PC-3 (cell line): Measurements from ENCODE around the gene GNPDA1. TPM values are rescaled to one million over a fixed set of nuclear protein-coding genes. Genes with fewer than 3 reads are reported as not detected.

ENCODE experiments used
- ATAC-seq: fragments of 200-7000 bp; cut with Tn5 transposase; 2 replicates; pipeline ENCODE4 v1.9.1; 2020; ENCODE audit warnings: mild to moderate bottlenecking, moderate library complexity
- BruUV-seq: library from RNA; stranded (reverse); fragments of 400-500 nt; replicated peaks from 2 replicates; lab custom pipeline; 2021; lab: Mats Ljungman, UMichigan
- CTCF ChIA-PET: fragments of 300-600 bp; sonication (Branson Sonifier 250); formaldehyde crosslinking; loops from one replicate; lab custom pipeline; 2022; ENCODE audit warnings: antibody characterized with exemption; lab: Charles Lee
- POLR2A ChIA-PET: fragments of 300-600 bp; sonication (Branson Sonifier 250); formaldehyde crosslinking; loops from one replicate; lab custom pipeline; 2022; ENCODE audit warnings: antibody characterized with exemption; ENCODE audit not compliant: unreplicated experiment; lab: Charles Lee
- DNase-seq: peaks from one replicate; pipeline ENCODE4 v3.0.0-alpha.2; 2015
- H2AFZ ChIP-seq: fragments of 300-600 bp; sonication (generic); 2 replicates; pipeline ENCODE4 v1.6.0; 2016; ENCODE audit warnings: antibody characterized with exemption, low read length
- H3F3A ChIP-seq: fragments of 300-600 bp; sonication (generic); one replicate; pipeline ENCODE4 v1.6.0; 2017; ENCODE audit warnings: antibody characterized with exemption, low read length, control low read depth, mild to moderate bottlenecking; ENCODE audit not compliant: unreplicated experiment
- H3K27ac ChIP-seq: fragments of 300-600 bp; sonication (generic); 2 replicates; pipeline ENCODE4 v1.5.1; 2016; ENCODE audit warnings: mild to moderate bottlenecking, low read length
- H3K27me3 ChIP-seq: fragments of 300-600 bp; sonication (generic); 2 replicates; pipeline ENCODE4 v1.6.1; 2016; ENCODE audit warnings: low read length, mixed read lengths
- H3K36me3 ChIP-seq: fragments of 300-600 bp; sonication (generic); 2 replicates; pipeline ENCODE4 v1.6.1; 2016; ENCODE audit warnings: low read depth, mixed run types, low read length, mixed read lengths
- H3K4me1 ChIP-seq: fragments of 300-600 bp; sonication (generic); 2 replicates; pipeline ENCODE4 v1.5.1; 2016; ENCODE audit warnings: low read length; ENCODE audit not compliant: insufficient read depth
- H3K4me2 ChIP-seq: fragments of 300-600 bp; sonication (generic); 2 replicates; pipeline ENCODE4 v1.6.0; 2016; ENCODE audit warnings: low read length
- H3K4me3 ChIP-seq: fragments of 300-600 bp; sonication (generic); 2 replicates; pipeline ENCODE4 v1.5.1; 2016; ENCODE audit warnings: mild to moderate bottlenecking, low read length, mixed read lengths
- H3K79me2 ChIP-seq: fragments of 300-600 bp; sonication (generic); 2 replicates; pipeline ENCODE4 v1.6.1; 2017; ENCODE audit warnings: low read length, mixed read lengths
- H3K9ac ChIP-seq: fragments of 300-600 bp; sonication (generic); 2 replicates; pipeline ENCODE4 v1.6.0; 2016; ENCODE audit warnings: mild to moderate bottlenecking, low read length
- H3K9me2 ChIP-seq: fragments of 300-600 bp; sonication (generic); replicated peaks from 2 replicates; pipeline ENCODE4 v1.6.1; 2016; ENCODE audit warnings: mixed run types, low read length, mixed read lengths
- H3K9me3 ChIP-seq: fragments of 300-600 bp; sonication (generic); 2 replicates; pipeline ENCODE4 v1.6.1; 2016; ENCODE audit warnings: low read length, mixed read lengths
- H4K20me1 ChIP-seq: fragments of 300-600 bp; sonication (generic); 2 replicates; pipeline ENCODE4 v1.6.1; 2016; ENCODE audit warnings: low read length, mixed read lengths
- CTCF ChIP-seq: fragments of 300-600 bp; sonication (generic); conservative IDR thresholded peaks from 2 replicates; pipeline ENCODE4 v1.5.1; 2017; ENCODE audit warnings: antibody characterized with exemption, low read depth, mild to moderate bottlenecking, low read length
- EZH2 ChIP-seq: fragments of 300-600 bp; sonication (generic); IDR thresholded peaks from one replicate; pipeline ENCODE4 v1.6.1; 2017; ENCODE audit warnings: antibody characterized with exemption, mild to moderate bottlenecking, low read length; ENCODE audit not compliant: unreplicated experiment
- EZH2phosphoT487 ChIP-seq: fragments of 300-600 bp; sonication (generic); IDR thresholded peaks from 2 replicates; pipeline ENCODE4 v1.6.1; 2018; ENCODE audit warnings: mild to moderate bottlenecking, antibody characterized with exemption, low read length, borderline replicate concordance
- intact Hi-C: fragments of 100-400 bp; cut with micrococcal nuclease; formaldehyde crosslinking; loops from 2 replicates; pipeline ENCODE4 v1.9.0; 2023
- total RNA-seq: library from RNA; depleted of rRNA; stranded (reverse); fragments of >200 nt; gene quantifications from 2 replicates; pipeline ENCODE4 v1.2.3, GENCODE V29; 2014

Gene GNPDA1
- total RNA-seq, 1 experiment from 2014 or later = 34.7 TPM

GRCh38 chr5:141982626-141983025 is 30.2 kb downstream of the GNPDA1 start:
- Histone ChIP-seq H3K4me1 (no peaks in the 10 kb centered on the region), H2AFZ (no peak overlapping the region), H3K36me3 (peaks cover 51% of the 10 kb centered on the region), H3F3A (no peaks in the 10 kb centered on the region), H3K4me3 (no peak overlapping the region), H3K9me3 (no peaks in the 10 kb centered on the region), H3K27ac (no peak overlapping the region), H3K9ac (no peak overlapping the region), H3K27me3 (no peaks in the 10 kb centered on the region), H3K9me2 (no peaks in the 10 kb centered on the region), H3K79me2 (no peaks in the 10 kb centered on the region), H4K20me1 (no peaks in the 10 kb centered on the region), H3K4me2 (no peak overlapping the region)
- TF ChIP-seq CTCF (no peak), EZH2phosphoT487 (no peak), EZH2 (no peak)
- ChIA-PET CTCF (no interaction called here), POLR2A (no interaction called here)
- no TSS peak for BruUV-seq
- no peak for DNase-seq
- no peak for ATAC-seq
- intact Hi-C loops = no loop called here

GRCh38 chr5:141978389-141978788 is 34.4 kb downstream of the GNPDA1 start:
- H3K27ac ChIP-seq = no peak overlapping the region
- intact Hi-C loops = no loop called here
- no peaks in the 10 kb centered on the region for H3K9me2 ChIP-seq
- H3K4me3 ChIP-seq = no peak overlapping the region
- no peak overlapping the region for H3K9ac ChIP-seq
- peaks cover 14% of the 10 kb centered on the region for H3K4me1 ChIP-seq
- no peaks in the 10 kb centered on the region for H3K9me3 ChIP-seq
- H3F3A ChIP-seq = no peaks in the 10 kb centered on the region
- no peak for DNase-seq
- no peak for ATAC-seq
- ChIA-PET POLR2A (no interaction called here), CTCF (interaction anchor here (0.6 kb wide), 1 partner anchor 9 kb away, joined by 9 read pairs; the partner anchor contains the start of gene RNF14)
- no peak overlapping the region for H2AFZ ChIP-seq
- H4K20me1 ChIP-seq = no peaks in the 10 kb centered on the region
- no TSS peak for BruUV-seq
- peaks cover 47% of the 10 kb centered on the region for H3K36me3 ChIP-seq
- H3K79me2 ChIP-seq = peaks cover 13% of the 10 kb centered on the region; the same call in 1 of the 2 replicates
- no peaks in the 10 kb centered on the region for H3K27me3 ChIP-seq
- H3K4me2 ChIP-seq = no peak overlapping the region
- no peak for TF ChIP-seq EZH2phosphoT487
- no peak for TF ChIP-seq EZH2
- no peak for TF ChIP-seq CTCF

DNA sequence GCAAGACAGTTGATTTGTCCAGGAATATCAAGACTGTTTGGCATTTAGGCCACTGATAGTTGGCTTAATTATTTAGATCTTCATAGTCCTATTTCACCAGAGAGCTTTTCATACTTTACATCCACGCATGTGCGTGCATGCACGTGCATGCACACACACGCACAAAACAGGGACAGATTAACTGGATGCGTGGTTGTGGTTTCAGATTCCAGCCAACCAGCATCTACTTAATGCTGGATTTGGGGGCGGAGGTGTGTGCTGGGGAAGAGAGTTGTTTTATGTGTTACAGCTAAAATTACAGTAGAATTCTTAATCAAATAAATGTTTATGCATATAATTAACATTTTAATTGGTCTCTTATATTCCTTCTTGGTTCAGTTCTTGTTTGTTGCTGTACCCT is 36.7 kb downstream of the GNPDA1 start:
- POLR2A ChIA-PET = no interaction called here
- no TSS peak for BruUV-seq
- DNase-seq = no peak

More for the DNA sequence above, 36.7 kb downstream of the GNPDA1 start:
- Histone ChIP-seq H3K9me2 (no peaks in the 10 kb centered on the region), H3K9me3 (no peaks in the 10 kb centered on the region), H3F3A (no peaks in the 10 kb centered on the region), H3K4me2 (no peak overlapping the region), H3K4me3 (no peak overlapping the region), H3K27ac (no peak overlapping the region), H4K20me1 (no peaks in the 10 kb centered on the region), H3K36me3 (peaks cover 37% of the 10 kb centered on the region), H2AFZ (no peak overlapping the region), H3K27me3 (no peaks in the 10 kb centered on the region), H3K9ac (no peak overlapping the region), H3K4me1 (peaks cover 18% of the 10 kb centered on the region), H3K79me2 (peaks cover 26% of the 10 kb centered on the region)
- CTCF ChIA-PET = no interaction called here
- no peak for ATAC-seq
- TF ChIP-seq EZH2 (no peak), EZH2phosphoT487 (no peak), CTCF (no peak)
- intact Hi-C loops = no loop called here
